NCI-H526 treated with DMSO at 0.1 percent for 48 hours (cell line): ENCODE measurements around the gene UBE2L3.
"Not testable (repeated sequence)": the region's sequence is repeated elsewhere in the genome, so short reads cannot be mapped to it uniquely, and the experiment has no call there.

Experiments used
- DNase-seq: peaks from one replicate; lab custom pipeline; 2025; lab: John Stamatoyannopoulos, UW

UBE2L3 gene

GRCh38 chr22:21628386-21629254 is 61.1 kb downstream of the UBE2L3 start:
- DNase-seq = no peak

GRCh38 chr22:21629255-21630149 is 62.0 kb downstream of the UBE2L3 start, which contains the start of gene YDJC:
TSS of gene YDJC (minus strand) at chr22:21630022. CDS start at chr22:21630014, 8 bp downstream.
- peak; percentile 74 for DNase-seq

- no peak for DNase-seq
Observed at GRCh38 chr22:21631025-21631424, 63.5 kb downstream of the UBE2L3 start.

- peak; percentile 22 for DNase-seq
Observed at GRCh38 chr22:21632237-21632895, 64.9 kb downstream of the UBE2L3 start, which contains the start of gene CCDC116. TSS of gene CCDC116 (plus strand) at chr22:21632760. CDS start at chr22:21633182, 422 bp downstream.

- DNase-seq = no peak
Observed at GRCh38 chr22:21632931-21633330, 65.4 kb downstream of the UBE2L3 start.

- DNase-seq = no peak
Observed at GRCh38 chr22:21633481-21633880, 66.0 kb downstream of the UBE2L3 start.

GRCh38 chr22:21634081-21634480 is 66.6 kb downstream of the UBE2L3 start:
- no peak for DNase-seq

- no peak for DNase-seq
Observed at GRCh38 chr22:21634844-21635243, 67.3 kb downstream of the UBE2L3 start.

- no peak for DNase-seq
Observed at GRCh38 chr22:21635771-21636510, 68.4 kb downstream of the UBE2L3 start.

GRCh38 chr22:21636629-21637218 is 69.2 kb downstream of the UBE2L3 start:
- DNase-seq = no peak

- DNase-seq = not testable (repeated sequence)
Observed at GRCh38 chr22:21637450-21637849, 69.9 kb downstream of the UBE2L3 start.

GRCh38 chr22:21639359-21639758 is 71.8 kb downstream of the UBE2L3 start:
- DNase-seq = no peak

GRCh38 chr22:21640810-21641209 is 73.3 kb downstream of the UBE2L3 start:
- DNase-seq = no peak

- no peak for DNase-seq
Observed at GRCh38 chr22:21641417-21641788, 73.9 kb downstream of the UBE2L3 start.

GRCh38 chr22:21641789-21642583 is 74.5 kb downstream of the UBE2L3 start, which contains the start of gene SDF2L1:
TSS of gene SDF2L1 (plus strand) at chr22:21642302. CDS start at chr22:21642337, 35 bp downstream.
- peak; percentile 92 for DNase-seq

- peak; percentile 46 for DNase-seq
Observed at GRCh38 chr22:21642584-21643448, 75.3 kb downstream of the UBE2L3 start.

- DNase-seq = no peak
Observed at GRCh38 chr22:21643533-21644357, 76.2 kb downstream of the UBE2L3 start.

GRCh38 chr22:21645513-21645912 is 78.0 kb downstream of the UBE2L3 start:
- not testable (repeated sequence) for DNase-seq
